HG03039 (cell line): ENCODE measurements around the gene BOLA2B.
A peak's percentile ranks its signal among the peaks of the same experiment; 100 is the strongest.
"Not testable (repeated sequence)": the region's sequence is repeated elsewhere in the genome, so short reads cannot be mapped to it uniquely, and the experiment has no call there.

Experiments used
- ATAC-seq: cut with Tn5 transposase; IDR thresholded peaks from one replicate; pipeline ENCODE4 v1.9.1; 2021; ENCODE audit warnings: mild to moderate bottlenecking, moderate library complexity; ENCODE audit not compliant: unreplicated experiment

The BOLA2B gene

DNA sequence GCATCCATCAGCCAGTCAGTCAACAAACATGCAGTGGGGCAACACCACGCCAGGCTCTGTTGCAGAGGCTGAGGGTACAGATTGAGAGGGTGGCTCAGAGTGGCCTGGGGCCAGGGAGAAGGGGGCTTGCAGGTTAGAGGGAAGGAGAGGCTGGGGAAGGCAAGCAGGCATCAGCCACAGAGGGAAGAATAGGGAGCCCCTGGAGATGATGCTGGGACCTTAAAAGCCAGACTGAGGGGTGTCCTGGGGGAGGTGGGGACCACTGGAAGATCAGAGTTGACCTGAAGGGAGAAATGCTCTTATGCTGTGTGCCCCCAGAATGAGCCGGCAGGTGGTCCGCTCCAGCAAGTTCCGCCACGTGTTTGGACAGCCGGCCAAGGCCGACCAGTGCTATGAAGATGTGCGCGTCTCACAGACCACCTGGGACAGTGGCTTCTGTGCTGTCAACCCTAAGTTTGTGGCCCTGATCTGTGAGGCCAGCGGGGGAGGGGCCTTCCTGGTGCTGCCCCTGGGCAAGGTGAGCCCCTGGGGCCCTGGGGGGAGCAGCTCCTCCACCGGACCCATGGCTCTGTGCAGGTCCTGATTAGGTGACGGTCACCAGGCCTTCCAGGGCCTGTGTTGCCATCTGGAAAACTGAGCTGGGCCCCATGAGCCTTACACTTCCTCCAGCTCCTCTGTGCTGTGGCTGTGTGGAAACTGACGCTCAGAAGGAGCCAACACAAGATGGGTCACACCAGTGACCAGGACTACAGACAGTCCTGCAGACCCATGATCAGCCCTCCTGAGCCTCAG is 8.4 kb downstream of the BOLA2B start:
- no peak for ATAC-seq

DNA sequence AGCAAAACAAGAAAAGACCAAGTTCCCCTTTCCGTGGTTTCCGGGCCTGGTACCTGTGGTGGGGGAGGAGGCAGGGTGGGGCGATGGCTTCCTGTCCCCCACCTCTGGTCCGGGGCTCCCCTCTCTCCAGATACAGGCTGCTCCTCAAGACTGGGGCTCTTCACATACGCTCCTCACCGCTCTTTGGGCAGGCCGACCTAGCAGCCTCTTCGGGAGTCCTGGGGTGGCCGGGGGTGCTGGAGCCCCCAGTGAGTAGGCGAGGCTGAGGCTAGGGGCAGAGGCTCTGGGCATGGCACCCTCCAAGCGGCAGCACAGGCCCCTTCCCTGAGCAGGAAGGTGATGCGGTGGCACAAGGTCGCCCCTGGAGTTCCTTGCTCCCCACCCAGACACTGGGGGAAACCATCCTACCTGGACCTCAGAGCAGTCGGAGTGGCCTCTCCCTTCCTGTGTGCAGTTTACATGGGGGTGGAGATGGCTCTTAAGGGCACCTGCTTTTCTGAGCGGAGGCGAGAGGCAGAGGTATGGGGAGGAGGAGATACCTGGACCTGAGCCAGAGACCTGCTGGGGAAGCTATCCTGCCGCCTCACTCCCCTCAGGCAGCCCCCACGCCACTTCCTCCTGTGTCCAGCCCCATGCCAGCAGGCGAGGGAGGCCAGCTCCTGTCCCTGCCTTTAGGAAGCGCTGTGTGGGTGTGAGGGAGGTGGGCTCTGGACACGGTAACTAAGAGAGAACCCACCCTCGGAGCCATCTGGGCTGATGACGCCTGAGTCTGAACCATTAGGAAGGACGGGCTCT is 9.2 kb downstream of the BOLA2B start:
- ATAC-seq = peak; percentile 5

DNA sequence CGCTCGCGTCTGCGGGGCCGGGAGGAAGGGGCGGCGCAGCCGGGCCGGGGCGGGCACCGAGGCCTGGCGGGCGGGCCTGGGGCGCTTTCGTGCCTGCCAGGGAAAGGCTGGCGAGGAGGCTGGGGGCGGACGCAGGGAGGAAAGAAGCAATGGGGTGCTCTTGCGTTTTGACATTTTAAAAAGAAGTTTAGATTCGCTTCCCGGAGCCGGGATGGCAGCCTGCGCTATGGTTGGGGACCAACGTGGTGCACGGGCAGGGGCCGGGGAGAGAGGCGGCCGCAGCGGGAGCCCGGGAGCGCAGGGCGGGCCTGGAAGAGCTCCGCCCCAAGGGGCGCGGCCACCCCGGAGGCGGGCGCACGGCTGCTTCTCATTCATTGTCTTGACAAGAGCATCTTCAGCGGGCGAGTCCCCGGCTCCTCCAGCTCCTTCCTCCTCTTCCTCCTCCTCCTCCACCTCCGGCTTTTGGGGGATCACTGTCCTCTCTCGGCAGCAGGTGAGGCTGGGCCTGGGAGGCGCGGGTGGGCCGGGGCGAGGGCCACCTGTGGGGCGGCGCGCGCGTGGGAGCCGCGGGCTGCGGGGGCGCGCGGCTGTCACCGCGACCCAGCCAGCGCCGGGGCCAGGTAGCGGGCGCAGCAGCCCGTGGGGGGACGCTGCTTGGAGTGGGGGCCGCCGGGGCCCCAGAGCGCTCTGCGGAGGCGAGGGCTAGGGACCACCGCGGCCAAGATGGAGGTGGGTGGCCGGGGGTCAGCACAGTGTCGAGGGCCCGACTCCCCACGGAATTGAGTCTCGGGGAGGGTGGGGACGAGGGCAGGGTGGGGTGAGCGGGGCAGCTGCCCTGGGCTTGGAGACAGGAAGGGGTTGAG is 10.0 kb downstream of the BOLA2B start, which contains the start of gene CORO1A:
CORO1A (plus strand) TSS at position 370 of the 863 bp plus-strand sequence. CDS start 1,608 bp downstream, outside the sequence.
- peak; percentile 46 for ATAC-seq

DNA sequence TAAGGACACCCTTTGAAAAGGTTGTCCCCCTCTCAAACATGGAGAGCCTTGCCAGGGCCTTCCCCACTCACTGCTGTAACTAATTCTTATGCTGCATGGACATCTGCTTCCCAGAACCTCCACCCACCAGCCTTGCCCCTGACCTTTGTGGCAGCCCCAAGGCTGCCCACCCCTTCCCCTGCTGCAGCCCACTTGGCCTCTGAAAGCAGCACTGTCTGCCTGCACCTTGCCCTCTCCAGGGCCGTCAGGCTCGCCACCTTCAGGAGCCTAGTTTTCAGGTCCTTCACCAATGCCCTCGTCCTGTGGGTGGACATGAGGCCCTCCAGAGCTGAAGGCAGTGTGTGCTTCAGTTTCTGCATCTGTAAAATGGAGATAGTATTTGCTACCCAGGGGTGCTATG is 12.7 kb downstream of the BOLA2B start:
- no peak for ATAC-seq

DNA sequence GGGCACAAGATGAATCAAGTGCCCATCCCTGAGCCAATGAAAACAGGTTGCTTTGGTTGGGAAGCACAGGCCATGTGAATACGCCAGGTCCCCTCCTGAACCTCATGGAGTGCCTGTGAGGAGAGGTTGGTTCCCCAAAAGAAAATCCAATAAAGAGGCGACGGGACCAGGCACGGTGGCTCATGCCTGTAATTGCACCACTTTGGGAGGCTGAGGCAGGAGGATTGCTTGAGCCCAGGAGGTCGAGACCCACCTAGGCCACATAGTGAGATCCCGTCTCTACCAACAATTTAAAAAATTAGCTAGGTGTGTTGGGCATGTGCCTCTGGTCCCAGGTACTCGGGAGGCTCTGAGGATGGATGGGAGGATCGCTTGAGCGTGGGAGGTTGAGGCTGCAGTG is 13.5 kb downstream of the BOLA2B start:
- no peak for ATAC-seq

DNA sequence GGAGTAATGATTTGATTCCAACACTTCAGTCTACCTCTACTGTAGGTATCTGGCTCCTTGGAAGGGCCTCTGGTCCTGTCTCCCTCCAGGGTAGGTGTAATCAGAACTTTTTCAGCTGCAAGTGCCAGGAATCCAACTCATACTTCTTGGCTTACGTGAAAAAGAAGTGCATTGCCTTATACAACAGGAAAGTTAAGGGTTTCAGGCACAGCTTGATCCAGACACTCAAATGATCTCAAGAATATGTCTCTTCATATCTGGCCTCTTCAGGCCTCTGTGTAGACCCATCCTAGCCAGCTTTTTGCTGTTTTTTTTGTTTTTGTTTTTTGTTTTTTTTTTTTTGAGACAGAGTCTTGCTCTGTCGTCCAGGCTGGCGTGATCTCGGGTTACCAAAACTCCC is 14.3 kb downstream of the BOLA2B start:
- no peak for ATAC-seq

DNA sequence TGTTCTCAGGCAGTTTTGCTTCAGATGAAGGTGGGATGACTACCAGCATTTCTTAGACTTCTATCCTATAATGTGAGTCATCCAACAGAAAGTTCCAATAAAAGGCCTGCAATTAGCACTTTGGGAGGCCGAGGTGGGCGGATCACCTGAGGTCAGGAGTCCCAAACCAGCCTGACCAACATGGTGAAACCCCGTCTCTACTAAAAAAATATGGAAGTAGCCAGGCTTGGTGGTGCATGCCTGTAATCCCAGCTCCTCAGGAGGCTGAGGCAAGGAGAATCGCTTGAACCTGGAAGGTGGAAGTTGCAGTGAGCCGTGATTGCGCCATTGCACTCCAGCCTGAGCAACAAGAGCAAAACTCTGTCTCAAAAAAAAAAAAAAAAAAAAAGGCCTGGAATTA is 16.6 kb downstream of the BOLA2B start:
- not testable (repeated sequence) for ATAC-seq

DNA sequence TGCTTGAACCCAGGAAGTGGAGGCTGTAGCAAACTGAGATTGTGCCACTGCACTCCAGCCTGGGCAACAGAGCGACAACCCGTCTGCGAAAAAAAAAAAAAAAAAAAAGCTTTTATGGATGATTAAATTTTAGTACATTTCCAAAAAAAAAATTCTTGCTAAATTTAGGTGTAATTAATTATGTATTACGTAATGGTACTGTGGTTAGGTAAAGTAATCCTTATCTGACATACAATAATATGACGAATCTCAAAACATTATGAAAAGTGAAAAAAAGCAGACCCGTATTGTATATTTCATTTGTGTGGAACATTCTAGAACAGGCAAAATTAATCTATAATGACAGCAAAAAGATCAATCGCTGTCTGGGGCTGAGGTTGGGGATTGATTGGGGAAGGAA is 20.4 kb downstream of the BOLA2B start:
- ATAC-seq = no peak

DNA sequence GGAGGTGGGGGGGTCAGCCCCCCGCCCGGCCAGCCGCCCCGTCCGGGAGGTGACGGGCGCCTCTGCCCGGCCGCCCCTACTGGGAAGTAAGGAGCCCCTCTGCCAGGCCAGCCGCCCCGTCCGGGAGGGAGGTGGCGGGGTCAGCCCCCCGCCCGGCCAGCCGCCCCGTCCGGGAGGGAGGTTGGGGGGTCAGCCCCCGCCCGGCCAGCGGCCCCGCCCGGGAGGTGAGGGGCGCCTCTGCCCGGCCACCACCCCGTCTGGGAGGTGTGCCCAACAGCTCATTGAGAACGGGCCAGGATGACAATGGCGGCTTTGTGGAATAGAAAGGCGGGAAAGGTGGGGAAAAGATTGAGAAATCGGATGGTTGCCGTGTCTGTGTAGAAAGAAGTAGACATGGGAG is 23.3 kb downstream of the BOLA2B start:
- ATAC-seq = not testable (repeated sequence)

DNA sequence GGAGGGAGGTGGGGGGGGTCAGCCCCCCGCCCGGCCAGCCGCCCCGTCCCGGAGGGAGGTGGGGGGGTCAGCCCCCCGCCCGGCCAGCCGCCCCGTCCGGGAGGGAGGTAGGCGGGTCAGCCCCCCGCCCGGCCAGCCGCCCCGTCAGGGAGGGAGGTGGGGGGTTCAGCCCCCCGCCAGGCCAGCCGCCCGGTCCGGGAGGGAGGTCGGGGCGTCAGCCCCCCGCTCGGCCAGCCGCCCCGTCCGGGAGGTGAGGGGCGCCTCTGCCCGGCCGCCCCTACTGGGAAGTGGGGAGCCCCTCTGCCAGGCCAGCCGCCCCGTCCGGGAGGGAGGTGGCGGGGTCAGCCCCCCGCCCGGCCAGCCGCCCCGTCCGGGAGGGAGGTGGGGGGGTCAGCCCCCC is 24.1 kb downstream of the BOLA2B start:
- not testable (repeated sequence) for ATAC-seq

DNA sequence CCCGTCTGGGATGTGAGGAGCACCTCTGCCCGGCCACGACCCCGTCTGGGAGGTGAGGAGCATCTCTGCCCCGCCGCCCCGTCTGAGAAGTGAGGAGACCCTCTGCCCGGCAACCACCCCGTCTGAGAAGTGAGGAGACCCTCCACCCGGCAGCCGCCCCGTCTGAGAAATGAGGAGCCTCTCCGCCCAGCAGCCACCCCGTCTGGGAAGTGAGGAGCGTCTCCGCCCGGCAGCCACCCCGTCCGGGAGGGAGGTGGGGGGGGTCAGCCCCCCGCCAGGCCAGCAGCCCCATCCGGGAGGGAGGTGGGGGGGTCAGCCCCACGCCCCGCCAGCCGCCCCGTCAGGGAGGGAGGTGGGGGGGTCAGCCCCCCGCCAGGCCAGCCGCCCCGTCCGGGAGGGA is 24.7 kb downstream of the BOLA2B start:
- ATAC-seq = not testable (repeated sequence)

DNA sequence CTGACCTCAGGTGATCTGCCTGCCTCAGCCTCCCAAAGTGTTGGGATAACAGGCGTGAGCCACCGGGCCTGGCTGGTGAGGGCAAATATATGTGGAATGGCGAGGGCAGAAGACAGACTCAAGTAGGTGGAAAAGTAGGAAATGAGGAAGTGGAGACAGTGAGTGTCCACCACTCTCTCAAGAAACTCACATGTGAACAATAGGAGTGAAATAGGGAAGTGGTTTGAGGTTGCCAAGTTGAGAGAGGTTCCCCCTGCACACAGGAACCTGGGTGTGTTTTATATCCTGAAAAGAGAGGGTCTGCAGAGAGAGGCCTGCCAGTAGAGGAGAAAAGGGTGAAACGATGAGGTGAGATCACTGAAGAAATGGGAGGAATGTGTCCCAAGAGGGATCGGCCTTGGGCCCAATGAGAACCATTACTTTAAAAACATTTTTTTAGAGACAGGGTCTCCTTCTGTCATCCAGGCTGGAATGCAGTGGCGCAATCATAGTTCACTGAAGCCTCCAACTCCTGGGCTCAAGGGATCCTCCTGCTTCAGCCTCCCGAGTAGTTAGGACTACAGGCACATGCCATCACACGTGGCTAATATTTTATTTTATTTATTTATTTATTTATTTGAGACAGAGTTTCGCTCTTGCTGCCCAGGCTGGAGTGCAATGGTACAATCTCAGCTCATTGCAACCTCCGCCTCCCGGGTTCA is 27.1 kb downstream of the BOLA2B start:
- peak; percentile 53 for ATAC-seq

DNA sequence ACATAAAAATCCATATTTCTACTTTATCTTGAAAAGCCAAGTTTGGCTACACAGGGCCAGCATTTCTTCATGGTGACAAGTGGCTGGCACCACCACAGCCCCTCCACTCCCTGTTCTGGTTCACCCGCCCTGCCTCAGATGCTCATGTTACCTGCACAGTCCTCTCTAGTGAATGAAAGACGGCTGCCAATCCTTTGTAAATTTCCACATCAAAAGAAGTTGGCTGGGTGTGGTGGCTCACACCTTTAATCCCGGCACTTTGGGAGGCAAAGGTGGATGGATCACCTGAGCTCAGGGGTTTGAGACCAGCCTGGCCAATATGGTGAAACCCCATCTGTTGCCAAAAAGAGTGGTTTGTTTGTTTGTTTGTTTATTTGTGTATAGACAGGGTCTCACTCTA is 29.9 kb downstream of the BOLA2B start:
- no peak for ATAC-seq

DNA sequence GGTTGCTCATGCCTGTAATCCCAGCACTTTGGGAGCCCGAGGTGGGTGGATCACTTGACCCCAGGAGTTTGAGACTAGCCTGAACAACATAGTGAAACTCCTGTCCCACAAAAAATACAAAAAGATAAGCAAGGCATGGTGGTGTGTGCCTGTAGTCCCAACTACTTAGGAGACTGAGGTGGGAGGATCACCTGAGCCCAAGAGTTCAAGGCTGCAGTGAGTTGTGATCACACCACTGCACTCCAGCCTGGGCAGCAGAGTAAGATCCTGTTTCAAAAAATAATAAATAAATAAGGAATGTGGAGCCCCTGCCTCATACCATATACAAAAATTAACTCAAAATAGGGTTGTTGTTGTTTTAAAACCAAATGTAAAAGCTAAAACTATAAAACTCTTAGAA is 36.3 kb downstream of the BOLA2B start:
- ATAC-seq = no peak

DNA sequence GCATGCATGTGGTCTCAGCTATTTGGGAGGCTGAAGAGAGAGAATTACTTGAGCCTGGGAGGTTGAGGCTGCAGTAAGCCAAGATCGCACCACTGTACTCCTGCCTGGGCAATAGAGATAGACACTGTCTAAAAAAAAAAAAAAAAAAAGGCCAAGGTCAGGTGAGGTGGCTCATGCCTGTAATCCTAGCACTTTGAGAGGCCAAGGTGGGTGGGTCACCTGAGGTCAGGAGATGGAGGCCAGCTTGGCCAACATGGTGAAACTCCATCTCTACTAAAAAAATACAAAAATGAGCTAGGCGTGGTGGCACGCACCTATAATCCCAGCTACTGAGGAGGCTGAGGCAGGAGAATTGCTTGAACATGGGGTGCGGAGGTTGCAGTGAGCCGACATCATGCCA is 38.3 kb downstream of the BOLA2B start:
- ATAC-seq = no peak

DNA sequence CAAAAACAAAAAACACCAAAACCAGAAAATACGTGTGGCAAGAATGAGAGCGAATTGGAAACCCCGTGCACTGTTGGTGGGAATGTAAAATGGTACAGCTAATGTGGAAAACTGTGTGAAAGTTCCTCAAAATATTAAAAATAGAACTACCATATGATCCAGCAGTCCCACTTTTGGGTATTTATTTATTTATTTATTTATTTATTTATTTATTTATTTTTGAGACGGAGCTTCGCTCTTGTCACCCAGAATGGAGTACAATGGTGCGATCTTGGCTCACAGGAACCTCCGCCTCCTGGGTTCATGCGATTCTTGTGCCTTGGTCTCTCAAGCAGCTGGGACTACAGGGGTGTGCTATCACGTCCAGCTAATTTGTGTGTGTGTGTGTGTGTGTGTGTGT is 40.9 kb downstream of the BOLA2B start:
- no peak for ATAC-seq

DNA sequence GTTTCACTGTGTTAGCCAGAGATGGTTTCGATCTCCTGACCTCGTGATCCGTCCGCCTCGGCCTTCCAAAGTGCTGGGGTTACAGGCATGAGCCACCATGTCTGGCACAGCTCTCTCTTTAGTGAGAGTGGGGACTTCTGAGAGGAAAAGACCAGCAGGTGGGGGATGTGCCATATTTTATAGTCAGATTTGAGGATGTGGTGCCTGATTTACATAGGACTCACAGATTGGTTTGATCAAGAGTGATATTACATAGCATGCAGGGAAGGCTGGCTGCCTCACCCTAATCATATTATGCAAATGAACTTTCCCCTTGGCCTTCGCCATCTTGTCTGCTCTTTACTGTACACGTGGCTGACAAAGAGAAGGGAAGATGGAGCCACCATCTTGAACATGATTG is 42.4 kb downstream of the BOLA2B start:
- no peak for ATAC-seq

DNA sequence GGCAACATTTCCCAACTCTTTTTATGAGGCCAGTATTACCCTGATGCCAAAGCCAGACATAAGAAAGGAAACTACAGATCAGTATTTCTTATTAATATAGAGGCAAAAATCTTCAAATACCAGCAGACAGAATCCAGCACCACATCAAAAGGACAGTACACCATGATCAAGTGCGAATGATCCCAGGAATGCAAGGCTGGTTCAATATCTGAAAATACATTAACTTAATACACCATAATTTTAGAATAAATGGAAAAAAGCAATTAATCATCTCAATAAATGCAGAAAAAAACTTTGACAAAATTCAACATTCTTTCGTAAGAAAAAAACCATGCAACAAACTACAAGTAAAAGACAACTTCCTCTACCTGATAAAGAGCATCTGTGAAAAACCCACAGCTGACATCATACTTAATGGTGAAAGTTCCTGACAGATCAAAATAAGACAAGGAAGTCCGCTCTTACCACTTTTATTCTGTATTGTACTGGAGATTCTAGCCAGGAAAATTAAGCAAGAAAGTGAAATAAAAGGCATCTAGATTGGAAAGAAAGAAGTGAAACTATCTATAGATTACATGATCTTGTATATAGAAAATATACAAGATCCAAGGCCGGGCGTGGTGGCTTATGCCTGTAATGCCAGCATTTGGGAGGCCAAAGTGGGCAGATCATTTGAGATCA is 44.1 kb downstream of the BOLA2B start:
- no peak for ATAC-seq

DNA sequence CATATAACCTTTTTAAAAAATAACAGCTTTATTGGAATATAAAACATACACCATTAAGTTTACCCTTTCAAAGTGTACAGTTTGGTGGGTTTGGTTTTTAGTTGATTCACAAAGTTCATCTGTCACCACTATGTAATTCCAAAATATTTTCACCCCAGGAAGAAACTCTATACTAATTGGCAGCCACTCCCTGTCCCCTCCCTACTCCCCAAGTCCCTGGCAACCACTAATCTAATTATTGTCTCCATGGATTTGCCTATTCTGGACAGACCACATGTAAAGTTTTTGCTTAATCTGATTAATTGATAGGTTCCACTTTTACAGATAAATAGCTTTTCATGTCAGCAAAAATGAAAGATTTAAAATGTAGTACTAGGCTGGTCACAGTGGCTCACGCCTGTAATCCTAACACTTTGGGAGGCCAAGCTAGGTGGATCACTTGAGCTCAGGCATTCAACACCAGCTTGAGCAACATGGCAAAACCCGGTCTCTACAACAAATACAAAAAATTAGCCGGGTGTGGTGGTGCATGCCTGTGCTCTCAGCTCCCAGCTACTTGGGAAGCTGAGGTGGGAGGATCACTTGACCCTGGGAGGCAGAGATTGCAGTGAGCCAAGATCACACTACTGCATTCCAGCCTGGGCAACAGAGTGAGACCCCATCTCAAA is 45.5 kb downstream of the BOLA2B start:
- no peak for ATAC-seq
